DND-41 (cell line): ENCODE data around the gene ADK.

Source experiments
- ATAC-seq: fragments of 200-7000 bp; cut with Tn5 transposase; 3 replicates; pipeline ENCODE4 v1.9.1; 2021; ENCODE audit warnings: low read depth; ENCODE audit not compliant: insufficient read depth
- DNase-seq: peaks from one replicate; pipeline ENCODE4 v3.0.0-alpha.2; 2020
- H2AFZ ChIP-seq: 2 replicates; pipeline ENCODE4 v1.6.0; 2012; ENCODE audit warnings: low read depth, low read length
- H3K27ac ChIP-seq: 2 replicates; pipeline ENCODE4 v1.5.1; 2012; ENCODE audit warnings: low read length, inconsistent platforms
- H3K27me3 ChIP-seq: fragments of 200-600 bp; sonication (generic); 2 replicates; pipeline ENCODE4 v1.6.0; 2012; ENCODE audit warnings: low read length, mild to moderate bottlenecking, inconsistent platforms; ENCODE audit not compliant: insufficient read depth, poor library complexity
- H3K36me3 ChIP-seq: 2 replicates; pipeline ENCODE4 v1.5.1; 2012; ENCODE audit warnings: low read length, inconsistent platforms; ENCODE audit not compliant: insufficient read depth
- H3K4me1 ChIP-seq: 2 replicates; pipeline ENCODE4 v1.5.1; 2012; ENCODE audit warnings: mild to moderate bottlenecking, low read length; ENCODE audit not compliant: insufficient read depth
- H3K4me2 ChIP-seq: 2 replicates; pipeline ENCODE4 v1.6.0; 2012; ENCODE audit warnings: mild to moderate bottlenecking, moderate library complexity, low read length, inconsistent platforms; ENCODE audit not compliant: insufficient read depth
- H3K4me3 ChIP-seq, 2 experiments: fragments of 200-600 bp in 1 of 2; shearing (Covaris generic) in 1 of 2; 2 replicates each; pipeline ENCODE4 v1.5.1; 2012 to 2016; ENCODE audit warnings: inconsistent platforms in 2 of 2, low read length in 2 of 2, mild to moderate bottlenecking in 2 of 2, low read depth in 1 of 2, moderate library complexity in 1 of 2
- H3K79me2 ChIP-seq: 2 replicates; pipeline ENCODE4 v1.6.0; 2012; ENCODE audit warnings: low read length, inconsistent platforms; ENCODE audit not compliant: insufficient read depth
- H3K9ac ChIP-seq: 2 replicates; pipeline ENCODE4 v1.6.0; 2012; ENCODE audit warnings: low read depth, mild to moderate bottlenecking, inconsistent platforms, low read length, moderate library complexity
- H3K9me3 ChIP-seq: 2 replicates; pipeline ENCODE4 v1.5.1; 2012; ENCODE audit warnings: low read length, moderate library complexity, mild to moderate bottlenecking, inconsistent platforms; ENCODE audit not compliant: insufficient read depth, severe bottlenecking
- H4K20me1 ChIP-seq: 2 replicates; pipeline ENCODE4 v1.6.0; 2012; ENCODE audit warnings: low read length; ENCODE audit not compliant: insufficient read depth
- CTCF ChIP-seq: IDR thresholded peaks from 2 replicates; pipeline ENCODE4 v1.5.1; 2012; ENCODE audit warnings: borderline replicate concordance, low read length, moderate library complexity, mild to moderate bottlenecking; ENCODE audit not compliant: poor library complexity, severe bottlenecking; ENCODE audit errors: extremely low read depth
- EZH2 ChIP-seq: IDR thresholded peaks from 3 replicates; pipeline ENCODE4 v1.6.1; 2012; ENCODE audit warnings: borderline replicate concordance, low read depth, mild to moderate bottlenecking, moderate library complexity, low read length, inconsistent platforms; ENCODE audit not compliant: severe bottlenecking

ADK gene

DNA sequence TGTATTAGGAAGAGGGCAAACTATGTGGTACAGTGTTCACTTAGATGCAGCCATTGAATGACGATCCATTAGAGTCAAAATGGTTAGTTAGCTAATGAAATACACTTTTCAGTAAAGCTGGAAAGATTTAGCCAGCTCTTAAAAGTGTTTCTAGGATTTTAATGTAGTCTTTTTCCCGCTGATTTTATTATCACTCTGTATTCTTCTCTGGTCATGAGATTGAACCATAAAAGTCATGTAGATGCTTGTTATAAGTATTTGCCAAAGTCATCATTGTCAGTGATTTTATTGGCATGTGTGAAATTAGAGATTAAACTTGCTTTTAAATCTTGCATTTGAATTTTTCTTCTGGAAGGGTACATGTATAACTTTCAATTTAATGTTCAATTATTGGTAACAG is 93.8 kb downstream of the ADK start:
- TF ChIP-seq CTCF (no peak), EZH2 (no peak)
- Histone ChIP-seq H3K27ac (no peak overlapping the region), H2AFZ (no peak overlapping the region), H3K27me3 (no peaks in the 10 kb centered on the region), H3K4me1 (no peaks in the 10 kb centered on the region), H4K20me1 (no peaks in the 10 kb centered on the region), H3K4me3 (no peak overlapping the region), H3K4me2 (no peak overlapping the region), H3K9ac (no peak overlapping the region), H3K79me2 (no peaks in the 10 kb centered on the region), H3K36me3 (peaks cover 13% of the 10 kb centered on the region; the same call in 1 of the 2 replicates), H3K9me3 (no peaks in the 10 kb centered on the region)
- ATAC-seq (no peak), DNase-seq (no peak)

GRCh38 chr10:74246495-74246894 is 95.5 kb downstream of the ADK start:
- ATAC-seq = no peak
- Histone ChIP-seq H3K4me3 (no peak overlapping the region), H3K27ac (no peak overlapping the region), H3K4me1 (no peaks in the 10 kb centered on the region), H3K79me2 (no peaks in the 10 kb centered on the region), H3K9me3 (no peaks in the 10 kb centered on the region), H4K20me1 (no peaks in the 10 kb centered on the region), H2AFZ (no peak overlapping the region), H3K4me2 (no peak overlapping the region), H3K9ac (no peak overlapping the region), H3K27me3 (no peaks in the 10 kb centered on the region), H3K36me3 (peaks cover 13% of the 10 kb centered on the region; the same call in 1 of the 2 replicates)
- DNase-seq = no peak
- TF ChIP-seq EZH2 (no peak), CTCF (no peak)

DNA sequence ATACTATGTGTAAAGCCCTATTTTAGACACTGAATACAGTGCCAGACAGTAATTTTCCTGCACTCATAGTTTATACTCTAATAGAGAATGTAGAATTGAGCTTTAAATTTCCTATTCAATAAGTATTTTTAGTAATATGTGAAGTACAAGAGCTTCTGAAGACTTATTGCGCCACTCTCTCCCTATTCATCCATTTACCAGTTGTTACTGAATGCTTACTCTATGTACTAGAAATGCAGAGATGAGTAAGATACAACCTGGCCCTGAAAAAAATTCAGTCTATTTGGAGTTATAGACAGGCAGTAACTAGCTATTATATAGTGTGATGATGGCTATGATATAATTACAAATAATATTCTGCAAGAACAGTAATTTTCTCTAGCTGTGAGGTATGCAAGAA is 98.8 kb downstream of the ADK start:
- Histone ChIP-seq H2AFZ (no peak overlapping the region), H3K9me3 (no peaks in the 10 kb centered on the region), H3K9ac (no peak overlapping the region), H3K36me3 (no peaks in the 10 kb centered on the region), H3K79me2 (no peaks in the 10 kb centered on the region), H3K4me2 (no peak overlapping the region), H3K4me3 (no peak overlapping the region), H4K20me1 (no peaks in the 10 kb centered on the region), H3K4me1 (no peaks in the 10 kb centered on the region), H3K27me3 (no peaks in the 10 kb centered on the region), H3K27ac (no peak overlapping the region)
- ATAC-seq = no peak
- no peak for TF ChIP-seq CTCF
- DNase-seq = no peak

GRCh38 chr10:74255214-74255613 is 104.2 kb downstream of the ADK start:
- Histone ChIP-seq H3K27ac (no peak overlapping the region), H3K9ac (no peak overlapping the region), H3K9me3 (no peaks in the 10 kb centered on the region), H2AFZ (no peak overlapping the region), H3K4me1 (no peaks in the 10 kb centered on the region), H3K4me2 (no peak overlapping the region), H3K79me2 (no peaks in the 10 kb centered on the region), H3K27me3 (no peaks in the 10 kb centered on the region), H3K4me3 (no peak overlapping the region), H4K20me1 (no peaks in the 10 kb centered on the region), H3K36me3 (no peaks in the 10 kb centered on the region)
- DNase-seq = no peak
- ATAC-seq = no peak
- TF ChIP-seq CTCF = no peak
- no peak for TF ChIP-seq EZH2
